Epidermal melanocyte (primary cell): ENCODE measurements around the gene GANC.
"Not testable (repeated sequence)": the region's sequence is repeated elsewhere in the genome, so short reads cannot be mapped to it uniquely, and the experiment has no call there.

Experiments used
- DNase-seq: peaks from one replicate; pipeline ENCODE4 v3.0.0; 2011; ENCODE audit warnings: low spot score; ENCODE audit not compliant: insufficient read length

Gene GANC

GRCh38 chr15:42282926-42283325 is 9.9 kb downstream of the GANC start:
- no peak for DNase-seq

- DNase-seq: no peak
These were observed 10.7 kb downstream of the GANC start for GRCh38 chr15:42283671-42284070.

- no peak for DNase-seq
These were observed 11.6 kb downstream of the GANC start for GRCh38 chr15:42284551-42284950.

- DNase-seq: no peak
These were observed 12.0 kb downstream of the GANC start for GRCh38 chr15:42285034-42285433.

- no peak for DNase-seq
These were observed 13.5 kb downstream of the GANC start for GRCh38 chr15:42286445-42287029.

GRCh38 chr15:42287931-42288330 is 14.9 kb downstream of the GANC start:
- DNase-seq: no peak

- DNase-seq: no peak
These were observed 16.2 kb downstream of the GANC start for GRCh38 chr15:42289166-42289565.

- DNase-seq: not testable (repeated sequence)
These were observed 28.0 kb downstream of the GANC start for GRCh38 chr15:42301004-42301403.

- DNase-seq: no peak
These were observed 33.7 kb downstream of the GANC start for GRCh38 chr15:42306681-42307080.

- no peak for DNase-seq
These were observed 40.5 kb downstream of the GANC start for GRCh38 chr15:42313463-42313862.

GRCh38 chr15:42314818-42315217 is 41.8 kb downstream of the GANC start:
- no peak for DNase-seq

- no peak for DNase-seq
These were observed 42.5 kb downstream of the GANC start for GRCh38 chr15:42315521-42315920.

- DNase-seq: not testable (repeated sequence)
These were observed 43.3 kb downstream of the GANC start for GRCh38 chr15:42316282-42316805.

- no peak for DNase-seq
These were observed 46.2 kb downstream of the GANC start for GRCh38 chr15:42319206-42319605.

GRCh38 chr15:42324308-42324707 is 51.3 kb downstream of the GANC start:
- DNase-seq: no peak

- DNase-seq: peak; percentile 20
These were observed 56.2 kb downstream of the GANC start for GRCh38 chr15:42329161-42329560.

- DNase-seq: no peak
These were observed 57.0 kb downstream of the GANC start for GRCh38 chr15:42329992-42330391.

GRCh38 chr15:42331235-42331634 is 58.2 kb downstream of the GANC start:
- DNase-seq: no peak

- DNase-seq: no peak
These were observed 59.3 kb downstream of the GANC start for GRCh38 chr15:42332331-42332730.

GRCh38 chr15:42335074-42335473 is 62.1 kb downstream of the GANC start:
- no peak for DNase-seq

GRCh38 chr15:42336650-42337049 is 63.6 kb downstream of the GANC start:
- DNase-seq: not testable (repeated sequence)

GRCh38 chr15:42337104-42337503 is 64.1 kb downstream of the GANC start:
- DNase-seq: not testable (repeated sequence)

GRCh38 chr15:42338500-42338899 is 65.5 kb downstream of the GANC start:
- DNase-seq: no peak
